Heart right ventricle (tissue), 16 donors: ENCODE results near the gene TNS2. TPM values are rescaled to one million over a fixed set of nuclear protein-coding genes. Genes with fewer than 3 reads are reported as not detected.

Experiments
- ATAC-seq, 8 donors: fragments of 200-7000 bp; cut with Tn5 transposase; one replicate each; pipeline ENCODE4 v1.9.1; 2020; ENCODE audit warnings: mild to moderate bottlenecking in 8 of 8, moderate library complexity in 8 of 8, moderate number of reproducible peaks in 1 of 8
- DNase-seq, 2 donors: peaks; one replicate each; pipeline ENCODE4 v3.0.0-alpha.2; 2020
- H3K27ac ChIP-seq, 10 donors: fragments of 200-600 bp; sonication (generic) in 2 of 10; one replicate each; pipeline versions ENCODE4 v1.5.0 to v1.8.0; 2020 to 2022; ENCODE audit warnings: mild to moderate bottlenecking in 3 of 10
- H3K27me3 ChIP-seq, 7 donors: fragments of 200-600 bp; one replicate each; pipeline ENCODE4 v1.8.0; 2021 to 2022; ENCODE audit warnings: mild to moderate bottlenecking in 2 of 7
- H3K36me3 ChIP-seq, 9 donors: fragments of 200-600 bp; sonication (generic) in 1 of 9; one replicate each; pipeline versions ENCODE4 v1.5.0 to v1.8.0; 2020 to 2022; ENCODE audit warnings: mild to moderate bottlenecking in 2 of 9
- H3K4me1 ChIP-seq, 9 donors: fragments of 200-600 bp; sonication (generic) in 1 of 9; one replicate each; pipeline versions ENCODE4 v1.5.0 to v1.8.0; 2020 to 2022; ENCODE audit warnings: mild to moderate bottlenecking in 4 of 9
- H3K4me3 ChIP-seq, 10 donors: fragments of 200-600 bp; sonication (generic) in 2 of 10; one replicate each; pipeline versions ENCODE4 v1.5.0 to v1.8.0; 2020 to 2022; ENCODE audit warnings: mild to moderate bottlenecking in 7 of 10, moderate library complexity in 2 of 10
- H3K9me3 ChIP-seq, 11 donors: fragments of 200-600 bp in 10 of 11; sonication (generic) in 2 of 11; one replicate each; pipeline versions ENCODE4 v1.5.0 to v1.8.0; 2013 to 2022; ENCODE audit warnings: mild to moderate bottlenecking in 2 of 11, control low read depth in 1 of 11, moderate library complexity in 1 of 11
- CTCF ChIP-seq, 9 donors: fragments of 200-600 bp; sonication (generic) in 2 of 9; IDR thresholded peaks; one replicate each; pipeline versions ENCODE4 v1.5.0 to v1.8.0; 2021 to 2022; ENCODE audit warnings: antibody characterized with exemption in 9 of 9, mild to moderate bottlenecking in 5 of 9, moderate library complexity in 1 of 9
- WGBS, 2 donors: extraction: QIAGEN DNeasy Blood & Tissue Kit; methylation state at CpG; one replicate each; pipeline ENCODE4 v1.1.7; 2013; ENCODE audit warnings: inconsistent platforms in 1 of 2; 5-methylcytosine and 5-hydroxymethylcytosine counted together
- intact Hi-C, 10 donors: fragments of 100-400 bp; cut with DNase I; formaldehyde crosslinking; loops; one replicate each; pipeline versions ENCODE4 v1.11.1 to v1.14.2; 2022
- polyA plus RNA-seq, 2 donors: library from polyadenylated mRNA; stranded (reverse); fragments of 200-250 nt; gene quantifications; one replicate each; pipeline ENCODE4 v1.2.3, GENCODE V29; 2013
- total RNA-seq, 10 donors: library from RNA; stranded (reverse); fragmentation: NEBNext Ultra II Directional in 3 of 10; extraction: Animal tissue kit (Norgen Biotek cat#: 25700) in 3 of 10; gene quantifications; one replicate each; pipeline versions ENCODE4 v1.2.1 to v1.2.4, GENCODE V29; 2021 to 2023
- donor health status: Arrhythmogenic right ventricular cardiomyopathy.
- donor health status: ischemic (EF 13 %, LVEDD 7.1; RV severe dilation, severe dysfunction).
- donor health status: healthy with polysubstance abuse.
- donor health status: DM: no; HTN: yes; CAD: no.
- donor health status: DM: no; HTN: no; CAD: no.
- donor health status: ischemic (EF 25% LVEDD 6.9; RV normal size, moderate dysfunction).
- donor health status: ischemic (EF 25% LVEDD 5.7; RV mildly dilated, moderate dysfunction).
- donor health status: healthy.
- donor health status: DM: yes; HTN: yes; CAD: no.
- donor health status: Ischemic cardiomyopathy.
- donor health status: ischemic (EF 35%, LVEDD 5.7; RV mildly dilated, moderate dysfunction).
- donor health status: nonischemic (EF 11% LVEDD 7.7; RV severe dilation, severe dysfunction).
- donor health status: DM: yes; HTN: yes; CAD: no.
- donor health status: PGD.
- donor health status: ischemic (EF 29% LVEDD 5.4; RV normal size, mild dysfunction).
- donor health status: nonischemic (EF 23%, LVEDD 6.1; RV moderate dilation, normal function).

Gene TNS2
- total and polyA plus RNA-seq, 12 donors: 60.6 to 364 (median 77.1) TPM

- intact Hi-C loops: loop anchor here in 2 of 10 donors (2.0 to 10.0 kb wide), 3 partner anchors 18 to 216 kb away; partner anchors contain the start of genes IGFBP6 (in 2 of the 2), MYG1 (in 1 of the 2) and PFDN5 (in 1 of the 2)
- ATAC-seq (peak in 3 of 8 donors; percentile 1 to 3 (median 2)), DNase-seq (no peak)
- Histone ChIP-seq H3K27me3 (no peaks in the 10 kb centered on the region), H3K4me3 (peak overlapping the region; percentile 36 to 95 (median 80)), H3K27ac (peak overlapping the region; percentile 86 to 98 (median 96)), H3K4me1 (peaks cover 12 to 47% (median 32%) of the 10 kb centered on the region in 9 donors), H3K9me3 (no peaks in the 10 kb centered on the region), H3K36me3 (peaks cover 0 to 40% (median 23%) of the 10 kb centered on the region in 9 donors)
- TF ChIP-seq CTCF (IDR thresholded peaks at IDR 0.05): no peak
- 19 to 22% methylated on average over 25 of the region's 25 CpGs for WGBS, 2 donors
These were observed 28.8 kb downstream of the TNS2 start for GRCh38 chr12:53078425-53079225.

GRCh38 chr12:53079226-53080117, 29.6 kb downstream of the TNS2 start, which contains the start of gene SPRYD3:
Gene SPRYD3 (minus strand): TSS chr12:53079390. CDS start chr12:53079333, 57 bp downstream.
- H3K27me3 ChIP-seq: no peaks in the 10 kb centered on the region
- H3K4me1 ChIP-seq: peaks cover 3 to 39% (median 24%) of the 10 kb centered on the region in 9 donors
- no peak for TF ChIP-seq CTCF (IDR thresholded peaks at IDR 0.05)
- DNase-seq (peak; percentile 96 to 97), ATAC-seq (peak; percentile 98 to 100 (median 99))
- peaks cover 0 to 33% (median 23%) of the 10 kb centered on the region in 9 donors for H3K36me3 ChIP-seq
- 1% methylated on average over 63 to 67 of the region's 67 CpGs for WGBS, 2 donors
- H3K9me3 ChIP-seq: peaks cover 0 to 2% (median 0%) of the 10 kb centered on the region in 11 donors
- peak within 1 kb of the TSS; percentile 55 to 95 (median 80) for H3K4me3 ChIP-seq
- peak within 1 kb of the TSS; percentile 86 to 98 (median 96) for H3K27ac ChIP-seq
- intact Hi-C loops: loop anchor here in 3 of 10 donors (2.0 to 10.0 kb wide), 3 partner anchors 17 to 215 kb away; partner anchors contain the start of genes IGFBP6 (in 3 of the 3), MYG1 (in 1 of the 3) and PFDN5 (in 1 of the 3)

GRCh38 chr12:53082637-53083175, 32.8 kb downstream of the TNS2 start:
- Histone ChIP-seq H3K4me3 (no peak overlapping the region), H3K27me3 (no peaks in the 10 kb centered on the region), H3K27ac (no peak overlapping the region), H3K4me1 (peaks cover 3 to 26% (median 19%) of the 10 kb centered on the region in 9 donors), H3K9me3 (peaks cover 0 to 6% (median 0%) of the 10 kb centered on the region in 11 donors), H3K36me3 (peaks cover 0 to 1% (median 0%) of the 10 kb centered on the region in 9 donors)
- 52 to 64% methylated on average over 2 of the region's 2 CpGs for WGBS, 2 donors
- DNase-seq: no peak
- TF ChIP-seq CTCF (IDR thresholded peaks at IDR 0.05): no peak
- intact Hi-C loops: no loop called here
- no peak for ATAC-seq
